ENCODE results near the gene UST.

- TF ChIP-seq, protein P1, sequence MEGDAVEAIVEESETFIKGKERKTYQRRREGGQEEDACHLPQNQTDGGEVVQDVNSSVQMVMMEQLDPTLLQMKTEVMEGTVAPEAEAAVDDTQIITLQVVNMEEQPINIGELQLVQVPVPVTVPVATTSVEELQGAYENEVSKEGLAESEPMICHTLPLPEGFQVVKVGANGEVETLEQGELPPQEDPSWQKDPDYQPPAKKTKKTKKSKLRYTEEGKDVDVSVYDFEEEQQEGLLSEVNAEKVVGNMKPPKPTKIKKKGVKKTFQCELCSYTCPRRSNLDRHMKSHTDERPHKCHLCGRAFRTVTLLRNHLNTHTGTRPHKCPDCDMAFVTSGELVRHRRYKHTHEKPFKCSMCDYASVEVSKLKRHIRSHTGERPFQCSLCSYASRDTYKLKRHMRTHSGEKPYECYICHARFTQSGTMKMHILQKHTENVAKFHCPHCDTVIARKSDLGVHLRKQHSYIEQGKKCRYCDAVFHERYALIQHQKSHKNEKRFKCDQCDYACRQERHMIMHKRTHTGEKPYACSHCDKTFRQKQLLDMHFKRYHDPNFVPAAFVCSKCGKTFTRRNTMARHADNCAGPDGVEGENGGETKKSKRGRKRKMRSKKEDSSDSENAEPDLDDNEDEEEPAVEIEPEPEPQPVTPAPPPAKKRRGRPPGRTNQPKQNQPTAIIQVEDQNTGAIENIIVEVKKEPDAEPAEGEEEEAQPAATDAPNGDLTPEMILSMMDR (IDR thresholded peaks at IDR 0.05), result no peak
- no peak for TF ChIP-seq POLR2A (IDR thresholded peaks at IDR 0.05)
Observed at GRCh38 chr6:148791372-148791771, 44.5 kb downstream of the UST start.

Measured in right lobe of liver (tissue), 4 donors.